Left cardiac atrium (tissue), 4 donors: ENCODE results near the gene GATAD2B. TPM values are rescaled to one million over a fixed set of nuclear protein-coding genes. Genes with fewer than 3 reads are reported as not detected.
"Not testable (repeated sequence)": the region's sequence is repeated elsewhere in the genome, so short reads cannot be mapped to it uniquely, and the experiment has no call there.

Source experiments
- ATAC-seq, 2 donors: fragments of 200-7000 bp; cut with Tn5 transposase; one replicate each; pipeline ENCODE4 v1.9.1; 2020; ENCODE audit warnings: mild to moderate bottlenecking in 2 of 2, moderate library complexity in 2 of 2
- DNase-seq: peaks from one replicate; pipeline ENCODE4 v3.0.0-alpha.2; 2020
- intact Hi-C, 2 donors: fragments of 100-400 bp; cut with DNase I; formaldehyde crosslinking; loops; one replicate each; pipeline versions ENCODE4 v1.14.1 to v1.15.1; 2022 to 2023
- total RNA-seq, 2 donors: library from RNA; stranded (reverse); fragmentation: NEBNext Ultra II Directional; extraction: Animal tissue kit (Norgen Biotek cat#: 25700); gene quantifications; one replicate each; pipeline ENCODE4 v1.2.1, GENCODE V29; 2021
- donor health status: DM: no; HTN: yes; CAD: no.
- donor health status: DM: no; HTN: yes; CAD: no; lungs with severe emphysema.
- donor health status: DM: yes; HTN: yes; CAD: no.
- donor health status: Dilated cardiomyopathy.

The GATAD2B gene
- total RNA-seq, 2 donors from 2014 or later: 29.0 to 39.5 TPM

DNA sequence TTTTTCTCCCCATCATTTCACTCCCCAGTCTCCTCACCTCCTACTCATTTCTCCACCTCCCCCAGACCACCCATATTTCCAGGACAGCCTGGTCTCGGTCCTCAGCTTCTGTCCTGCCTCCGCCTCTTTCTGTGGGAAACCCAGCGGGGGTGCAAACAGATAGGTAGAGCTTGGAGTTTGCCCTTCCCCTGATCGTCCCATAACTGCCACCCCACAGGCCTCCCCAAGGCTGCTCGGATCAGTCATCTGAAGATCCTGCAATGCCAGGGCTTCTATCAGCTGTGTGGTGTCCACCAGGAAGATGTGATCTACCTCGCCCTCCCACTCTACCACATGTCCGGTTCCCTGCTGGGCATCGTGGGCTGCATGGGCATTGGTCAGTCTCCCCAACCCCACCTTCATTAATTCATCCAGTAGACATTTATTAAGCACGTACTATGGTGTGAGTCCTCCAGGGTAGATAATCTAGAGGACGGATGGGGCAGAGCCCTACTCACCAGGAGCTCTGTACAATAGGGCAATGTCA, 145.9 kb downstream of the GATAD2B start:
- no peak for ATAC-seq
- peak; percentile 18 for DNase-seq
- intact Hi-C loops: loop anchor here in 1 of 2 donors (10.0 kb wide), 1 partner anchor 262 kb away; no protein-coding TSS in a partner anchor

- no peak for ATAC-seq
- peak; percentile 31 for DNase-seq
- intact Hi-C loops: loop anchor here in 1 of 2 donors (10.0 kb wide), 1 partner anchor 262 kb away; no protein-coding TSS in a partner anchor
These were observed 146.4 kb downstream of the GATAD2B start for GRCh38 chr1:153776352-153776751.

DNA sequence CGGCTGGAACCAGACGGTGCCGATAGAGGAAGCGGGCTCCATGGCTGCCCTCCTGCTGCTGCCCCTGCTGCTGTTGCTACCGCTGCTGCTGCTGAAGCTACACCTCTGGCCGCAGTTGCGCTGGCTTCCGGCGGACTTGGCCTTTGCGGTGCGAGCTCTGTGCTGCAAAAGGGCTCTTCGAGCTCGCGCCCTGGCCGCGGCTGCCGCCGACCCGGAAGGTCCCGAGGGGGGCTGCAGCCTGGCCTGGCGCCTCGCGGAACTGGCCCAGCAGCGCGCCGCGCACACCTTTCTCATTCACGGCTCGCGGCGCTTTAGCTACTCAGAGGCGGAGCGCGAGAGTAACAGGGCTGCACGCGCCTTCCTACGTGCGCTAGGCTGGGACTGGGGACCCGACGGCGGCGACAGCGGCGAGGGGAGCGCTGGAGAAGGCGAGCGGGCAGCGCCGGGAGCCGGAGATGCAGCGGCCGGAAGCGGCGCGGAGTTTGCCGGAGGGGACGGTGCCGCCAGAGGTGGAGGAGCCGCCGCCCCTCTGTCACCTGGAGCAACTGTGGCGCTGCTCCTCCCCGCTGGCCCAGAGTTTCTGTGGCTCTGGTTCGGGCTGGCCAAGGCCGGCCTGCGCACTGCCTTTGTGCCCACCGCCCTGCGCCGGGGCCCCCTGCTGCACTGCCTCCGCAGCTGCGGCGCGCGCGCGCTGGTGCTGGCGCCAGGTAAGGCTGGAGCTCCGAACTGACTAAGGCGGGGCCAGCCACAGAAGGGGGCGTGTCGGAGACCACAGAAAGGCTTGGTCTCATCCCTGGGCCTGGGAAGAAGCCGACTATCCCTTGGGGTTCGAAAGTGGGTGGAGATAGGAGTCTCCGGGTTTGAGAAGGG, 147.1 kb downstream of the GATAD2B start:
- peak; percentile 51 to 64 for ATAC-seq
- peak; percentile 75 for DNase-seq
- intact Hi-C loops: loop anchor here in 1 of 2 donors (10.0 kb wide), 1 partner anchor 261 kb away; no protein-coding TSS in a partner anchor

DNA sequence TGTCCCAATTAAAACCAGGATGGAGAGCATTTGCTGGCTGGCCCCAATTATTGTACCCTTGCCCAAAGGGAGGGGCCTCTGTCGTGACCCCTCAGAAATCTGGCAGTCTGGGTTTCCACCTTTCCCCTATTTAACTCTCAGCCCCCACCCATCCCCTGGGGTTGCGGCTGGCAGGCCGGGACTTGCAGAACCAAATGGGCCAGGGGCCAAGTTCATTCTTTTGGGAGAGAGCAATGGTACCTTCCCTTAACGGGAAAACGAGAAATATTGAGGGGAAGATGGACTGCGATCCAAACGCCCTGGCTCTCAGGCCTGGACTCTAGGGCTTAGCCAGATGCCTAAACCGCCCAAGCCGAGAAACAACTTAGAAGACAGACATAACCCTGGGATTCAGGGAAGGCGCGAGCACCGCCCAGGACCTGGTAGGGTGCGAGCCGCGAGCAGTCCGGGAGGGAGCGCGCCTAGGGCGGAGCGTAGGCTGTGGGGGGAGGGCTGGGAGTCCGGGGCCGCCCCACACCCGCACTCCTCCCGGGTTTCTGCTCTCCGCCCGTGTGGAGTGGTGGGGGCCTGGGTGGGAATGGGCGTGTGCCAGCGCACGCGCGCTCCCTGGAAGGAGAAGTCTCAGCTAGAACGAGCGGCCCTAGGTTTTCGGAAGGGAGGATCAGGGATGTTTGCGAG, 147.9 kb downstream of the GATAD2B start, which contains the start of gene SLC27A3:
TSS of gene SLC27A3 (plus strand) at position 628 of the 678 bp plus-strand sequence. CDS start 91 bp downstream, outside the sequence.
- DNase-seq: peak; percentile 86
- intact Hi-C loops: loop anchor here (5.0 to 10.0 kb wide), 2 partner anchors 98 to 260 kb away; partner anchors contain the start of gene NPR1 (in 1 of the 2)
- peak; percentile 78 to 87 for ATAC-seq

- ATAC-seq: no peak
- intact Hi-C loops: loop anchor here (5.0 to 10.0 kb wide), 2 partner anchors 97 to 259 kb away; partner anchors contain the start of gene NPR1 (in 1 of the 2)
- no peak for DNase-seq
These were observed 148.7 kb downstream of the GATAD2B start for GRCh38 chr1:153774026-153774595.

GRCh38 chr1:153773096-153773921, 149.5 kb downstream of the GATAD2B start:
- no peak for DNase-seq
- no peak for ATAC-seq
- intact Hi-C loops: loop anchor here (2.0 to 10.0 kb wide), 3 partner anchors 96 to 259 kb away; partner anchors contain the start of gene NPR1 (in 1 of the 2)

DNA sequence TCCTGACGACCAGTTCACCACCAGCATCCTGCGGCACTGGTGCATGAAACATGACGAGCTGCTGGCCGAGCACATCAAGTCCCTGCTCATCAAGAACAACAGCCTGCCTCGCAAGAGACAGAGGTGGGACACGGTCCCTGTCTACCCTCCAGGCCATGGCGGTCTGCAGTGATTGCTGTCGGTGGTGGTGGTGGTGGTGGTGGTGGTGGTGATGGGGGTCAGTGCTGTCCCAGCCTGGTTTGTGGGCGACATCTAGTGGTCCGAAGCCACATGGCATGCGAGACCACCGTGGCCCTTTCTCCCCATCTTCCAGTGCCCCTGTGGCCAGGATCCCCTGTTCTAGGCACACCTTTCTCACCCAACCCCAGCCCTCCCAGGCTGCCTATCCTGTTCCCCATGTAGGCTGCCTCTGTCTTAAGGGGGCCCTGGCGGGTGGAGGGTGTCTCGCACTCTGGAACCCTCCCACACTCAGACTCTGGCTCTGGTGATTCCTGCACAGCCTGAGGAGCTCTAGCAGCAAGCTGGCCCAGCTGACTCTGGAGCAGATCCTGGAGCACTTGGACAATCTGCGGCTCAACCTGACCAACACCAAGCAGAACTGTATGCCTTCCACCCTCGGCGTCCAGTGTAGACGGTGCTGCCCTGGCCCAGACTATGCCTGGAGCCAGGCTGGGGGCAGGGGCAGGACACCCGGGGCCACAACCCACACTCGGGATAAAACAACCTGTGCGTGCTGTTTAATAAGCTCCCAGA, 150.8 kb downstream of the GATAD2B start:
- ATAC-seq (no peak), DNase-seq (no peak)
- intact Hi-C loops: loop anchor here (2.0 to 10.0 kb wide), 3 partner anchors 95 to 257 kb away; partner anchors contain the start of gene NPR1 (in 1 of the 2)

DNA sequence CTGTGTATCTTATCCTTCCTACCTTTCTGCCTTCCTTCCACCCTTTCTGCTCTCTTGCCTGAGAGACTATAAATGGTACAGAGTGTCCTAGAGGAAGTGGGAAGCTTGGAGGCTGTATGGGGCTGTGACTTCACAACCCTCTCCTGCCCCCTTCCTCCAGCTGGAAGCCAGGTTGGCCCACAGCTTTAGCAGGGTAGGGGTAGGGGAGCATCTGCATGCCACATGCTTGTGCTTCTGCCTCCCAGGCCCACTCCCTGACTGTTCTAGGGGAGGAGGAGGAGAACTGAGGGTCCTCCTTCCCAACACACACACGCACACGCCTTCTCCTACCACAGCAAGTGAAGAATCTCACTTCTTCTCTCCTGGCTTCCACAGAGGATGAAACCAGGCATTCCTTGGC, 151.5 kb downstream of the GATAD2B start:
- intact Hi-C loops: loop anchor here (5.0 to 10.0 kb wide), 2 partner anchors 94 to 256 kb away; partner anchors contain the start of gene NPR1 (in 1 of the 2)

DNA sequence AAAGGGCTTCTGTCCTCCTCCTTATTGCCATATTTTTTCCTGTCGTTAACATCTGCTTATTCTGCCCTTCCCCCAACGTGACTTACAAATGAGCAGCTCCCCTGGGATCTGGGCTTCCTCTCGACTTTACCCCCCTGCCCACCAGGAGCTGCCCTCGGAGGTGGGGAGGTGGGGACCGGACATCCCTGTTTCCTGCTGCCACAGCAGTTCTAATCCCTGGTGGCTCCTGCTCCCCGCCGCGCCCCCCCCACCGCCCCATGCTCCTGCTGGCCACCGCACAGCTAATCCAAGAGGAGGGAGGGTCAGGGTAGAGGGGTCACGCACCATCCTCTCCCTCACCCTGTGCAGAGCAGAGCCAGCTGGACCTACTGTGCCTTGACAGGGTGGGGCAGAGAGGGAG, 152.0 kb downstream of the GATAD2B start:
- ATAC-seq (no peak), DNase-seq (no peak)

More for the DNA sequence above, 151.5 kb downstream of the GATAD2B start:
- DNase-seq (no peak), ATAC-seq (no peak)

GRCh38 chr1:153769221-153769620, 153.6 kb downstream of the GATAD2B start:
- DNase-seq (no peak), ATAC-seq (no peak)
- intact Hi-C loops: no loop called here

More for the DNA sequence above, 152.0 kb downstream of the GATAD2B start:
- intact Hi-C loops: loop anchor here (5.0 to 10.0 kb wide), 2 partner anchors 93 to 256 kb away; partner anchors contain the start of gene NPR1 (in 1 of the 2)

DNA sequence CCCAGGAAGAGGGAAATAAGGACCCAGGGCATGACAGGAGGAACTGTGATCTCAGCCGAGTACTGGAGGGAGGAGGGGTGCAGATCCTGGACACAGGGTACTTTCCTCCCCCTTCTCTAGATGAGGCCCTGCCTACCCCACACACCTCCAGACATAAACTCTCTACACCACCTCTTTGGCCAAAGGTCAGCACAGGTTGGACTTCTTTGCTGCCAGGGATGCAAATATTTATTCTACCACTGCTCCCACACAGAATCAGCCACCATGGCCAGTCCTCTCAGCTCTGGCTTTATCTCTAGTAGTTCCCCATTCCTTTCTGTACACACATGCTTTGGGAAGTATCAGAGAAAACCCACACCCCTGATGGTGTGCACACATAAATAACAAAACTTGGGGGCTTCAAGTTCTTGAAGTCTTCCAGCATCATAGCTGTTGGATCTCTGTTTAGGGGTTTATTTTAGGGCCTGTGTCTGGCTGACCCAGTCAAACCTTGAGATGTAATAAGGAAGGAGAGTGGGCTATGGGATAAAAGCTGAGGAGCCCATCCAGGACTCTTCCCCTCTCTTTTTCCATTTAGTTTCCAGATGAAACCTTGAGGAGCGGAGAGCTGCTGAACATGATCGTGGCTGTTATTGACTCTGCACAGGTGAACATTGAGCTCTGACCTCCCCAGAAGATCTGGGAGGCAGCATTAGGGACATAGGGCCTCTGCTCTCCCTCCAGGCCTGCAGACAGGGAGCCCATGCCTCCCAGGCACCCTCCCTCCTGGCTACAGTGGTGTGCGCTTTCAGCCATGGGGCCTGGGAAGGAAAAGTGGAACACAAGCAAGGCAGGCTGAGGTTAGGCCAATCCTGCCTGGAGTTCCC, 154.2 kb downstream of the GATAD2B start:
- DNase-seq (no peak), ATAC-seq (no peak)
- intact Hi-C loops: no loop called here

- DNase-seq (no peak), ATAC-seq (no peak)
- intact Hi-C loops: no loop called here
These were observed 155.3 kb downstream of the GATAD2B start for GRCh38 chr1:153767519-153767918.

GRCh38 chr1:153766663-153767062, 156.1 kb downstream of the GATAD2B start:
- intact Hi-C loops, DNase-seq, ATAC-seq: not testable (repeated sequence)

- no peak for DNase-seq
- ATAC-seq: no peak
- intact Hi-C loops: no loop called here
These were observed 158.5 kb downstream of the GATAD2B start for GRCh38 chr1:153764310-153764709.

DNA sequence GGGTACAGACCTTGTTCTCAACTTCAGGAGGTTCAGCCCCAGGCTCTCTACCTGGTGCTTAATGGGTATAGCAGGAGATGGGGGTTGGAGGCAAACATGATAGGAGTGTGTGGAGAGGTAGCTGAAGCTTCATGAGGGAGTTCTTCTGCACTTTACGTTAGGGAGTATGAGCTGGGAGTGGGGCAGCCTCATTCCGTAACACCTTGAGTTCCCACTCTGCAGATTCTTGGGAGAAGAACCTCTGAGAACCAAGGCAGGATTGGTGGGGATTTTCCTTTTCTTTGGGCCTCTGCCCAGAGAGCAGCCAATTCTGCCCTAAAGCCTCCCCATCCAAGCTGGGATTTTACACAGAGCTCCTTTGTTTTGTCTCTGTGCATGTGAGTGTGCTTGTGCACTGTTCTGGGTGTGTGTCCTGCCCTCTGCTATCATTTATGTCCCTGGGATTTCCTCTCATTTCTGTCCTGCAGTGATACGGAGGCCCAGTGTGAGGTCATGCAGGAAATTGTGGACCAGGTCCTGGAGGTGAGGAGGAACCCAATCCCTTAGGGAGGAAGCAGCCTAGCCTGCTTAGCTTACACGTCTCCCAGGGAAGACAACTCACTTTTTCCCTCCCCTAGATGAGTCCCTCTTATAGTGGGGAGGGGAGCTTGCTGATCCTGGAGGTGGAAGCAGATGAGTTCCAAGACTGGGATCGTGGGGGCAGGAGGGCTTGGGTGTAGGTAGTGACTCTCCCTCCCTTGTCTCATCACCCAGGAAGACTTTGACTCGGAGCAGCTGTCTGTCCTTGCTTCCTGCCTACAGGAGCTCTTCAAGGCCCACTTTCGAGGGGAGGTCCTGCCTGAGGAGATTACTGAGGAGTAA, 159.2 kb downstream of the GATAD2B start:
- peak; percentile 65 for DNase-seq
- ATAC-seq: peak; percentile 47 to 79
- intact Hi-C loops: no loop called here
